ENCODE data around the gene NEUROG1. TPM values are rescaled to one million over a fixed set of nuclear protein-coding genes. Genes with fewer than 3 reads are reported as not detected.

NEUROG1 gene
- total RNA-seq, 1 experiment from 2014 or later = not detected

- intact Hi-C loops (cut with micrococcal nuclease) = no loop called here
- Mint-ChIP-seq H3K9me3 (ENCODE audit: unreplicated experiment) (no peaks in the 10 kb centered on the region), H3K27me3 (ENCODE audit: insufficient read depth, unreplicated experiment) (no peaks in the 10 kb centered on the region), H3K4me3 (ENCODE audit: unreplicated experiment) (no peak overlapping the region), H3K36me3 (ENCODE audit: insufficient read depth, unreplicated experiment) (peaks cover 10% of the 10 kb centered on the region), H3K4me1 (ENCODE audit: insufficient read depth, unreplicated experiment) (peaks cover 10% of the 10 kb centered on the region), H3K27ac (ENCODE audit: low read depth, unreplicated experiment) (no peak overlapping the region)
- POLR2A ChIA-PET = interaction anchor here (2.0 kb wide), 1 partner anchor 20 kb away, joined by 6 read pairs; no protein-coding TSS in a partner anchor
- DNase-seq (ENCODE audit: unreplicated experiment) = no peak
- TF ChIP-seq CTCF (IDR thresholded peaks at IDR 0.05; ENCODE audit: unreplicated experiment) = no peak
- CTCF ChIA-PET = interaction anchor here (0.6 to 11.2 kb wide), 7 partner anchors 8 to 95 kb away, joined by 3 to 96 read pairs (median 8); no protein-coding TSS in a partner anchor
- no TSS peak for BruUV-seq (replicated peaks)
These were observed 49.4 kb downstream of the NEUROG1 start for GRCh38 chr5:135486131-135487036.

DNA sequence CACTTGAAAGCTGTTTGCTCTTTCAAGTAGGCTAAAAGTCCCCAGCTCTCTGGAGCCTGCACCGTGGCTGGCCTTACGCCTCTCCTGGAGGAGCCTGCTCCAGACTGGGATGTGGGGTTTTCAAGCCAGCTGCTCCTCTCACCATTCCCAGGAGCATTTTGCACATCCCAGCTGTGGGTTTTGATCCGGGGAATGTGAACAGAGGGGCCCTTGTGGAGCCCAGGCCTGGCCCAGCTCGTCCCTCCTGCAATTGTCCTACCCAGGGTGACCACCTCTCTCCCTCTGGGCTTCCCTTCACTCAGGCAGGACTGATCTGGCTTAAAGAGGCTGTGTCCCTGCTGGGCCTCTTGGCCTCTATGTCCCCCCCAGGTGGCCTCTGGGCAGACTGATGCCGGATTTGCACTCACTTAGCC is 51.1 kb downstream of the NEUROG1 start:
- Mint-ChIP-seq H3K27me3 (ENCODE audit: insufficient read depth, unreplicated experiment) (no peaks in the 10 kb centered on the region), H3K9me3 (ENCODE audit: unreplicated experiment) (no peaks in the 10 kb centered on the region), H3K36me3 (ENCODE audit: insufficient read depth, unreplicated experiment) (peaks cover 9% of the 10 kb centered on the region), H3K27ac (ENCODE audit: low read depth, unreplicated experiment) (no peak overlapping the region), H3K4me3 (ENCODE audit: unreplicated experiment) (no peak overlapping the region), H3K4me1 (ENCODE audit: insufficient read depth, unreplicated experiment) (peaks cover 10% of the 10 kb centered on the region)
- intact Hi-C loops (cut with micrococcal nuclease) = no loop called here
- BruUV-seq (replicated peaks) = no TSS peak
- ChIA-PET POLR2A (no interaction called here), CTCF (interaction anchor here (0.6 to 3.6 kb wide), 7 partner anchors 19 to 723 kb away, joined by 3 to 25 read pairs (median 4); no protein-coding TSS in a partner anchor)
- TF ChIP-seq CTCF (IDR thresholded peaks at IDR 0.05; ENCODE audit: unreplicated experiment) = no peak
- no peak for DNase-seq (ENCODE audit: unreplicated experiment)

Other genes starting within 250 kb of the NEUROG1 start
- gene MACROH2A1, start 136.7 kb downstream of the NEUROG1 start, total RNA-seq (2022) = 266 and 306 TPM in 2 replicates
- not detected in 2 replicates for gene DCANP1, start 88.6 kb downstream of the NEUROG1 start, total RNA-seq (2022)
- gene TIFAB, start 83.6 kb downstream of the NEUROG1 start, total RNA-seq (2022) = not detected in 2 replicates
- not detected in 2 replicates for gene CXCL14, start 43.0 kb upstream of the NEUROG1 start, total RNA-seq (2022)

Measured in MCF 10A (cell line).